AG08395 (cell line): ENCODE results near the gene TK1.
"Not testable (repeated sequence)": the region's sequence is repeated elsewhere in the genome, so short reads cannot be mapped to it uniquely, and the experiment has no call there.

Source experiments
- DNase-seq: peaks from one replicate; pipeline ENCODE4 v3.0.0; 2012; ENCODE audit warnings: mixed read lengths, low spot score

The TK1 gene

GRCh38 chr17:78186692-78187595 lies at the start of gene TK1, which contains the start of gene AFMID:
TK1 (minus strand) TSS chr17:78187052; CDS start chr17:78186994, 58 bp downstream.
AFMID (plus strand) TSS chr17:78187362; CDS start chr17:78187371, 9 bp downstream.
- DNase-seq: peak; percentile 100

GRCh38 chr17:78235885-78236284 lies 49.0 kb upstream of the TK1 start:
- DNase-seq: no peak

GRCh38 chr17:78235022-78235421 lies 48.2 kb upstream of the TK1 start:
- not testable (repeated sequence) for DNase-seq

GRCh38 chr17:78234261-78234865 lies 47.5 kb upstream of the TK1 start:
- no peak for DNase-seq

GRCh38 chr17:78233678-78234077 lies 46.8 kb upstream of the TK1 start:
- no peak for DNase-seq

GRCh38 chr17:78232859-78233173 lies 46.0 kb upstream of the TK1 start:
- DNase-seq: no peak

- DNase-seq: no peak
Measured at GRCh38 chr17:78231991-78232858, 45.4 kb upstream of the TK1 start.

GRCh38 chr17:78230996-78231935 lies 44.4 kb upstream of the TK1 start, which contains the start of gene TMEM235:
TMEM235 (plus strand) TSS chr17:78231631; CDS start chr17:78232024, 393 bp downstream.
- DNase-seq: no peak

GRCh38 chr17:78230252-78230962 lies 43.6 kb upstream of the TK1 start:
- DNase-seq: no peak

- DNase-seq: no peak
Measured at GRCh38 chr17:78228176-78228575, 41.3 kb upstream of the TK1 start.

GRCh38 chr17:78227455-78227916 lies 40.6 kb upstream of the TK1 start:
- DNase-seq: no peak

- no peak for DNase-seq
Measured at GRCh38 chr17:78226759-78227454, 40.1 kb upstream of the TK1 start.

GRCh38 chr17:78226055-78226758 lies 39.4 kb upstream of the TK1 start:
- DNase-seq: no peak

GRCh38 chr17:78225088-78225865 lies 38.4 kb upstream of the TK1 start:
- no peak for DNase-seq

GRCh38 chr17:78224231-78225087 lies 37.6 kb upstream of the TK1 start:
- no peak for DNase-seq

GRCh38 chr17:78223765-78224164 lies 36.9 kb upstream of the TK1 start:
- DNase-seq: no peak

- no peak for DNase-seq
Measured at GRCh38 chr17:78223061-78223460, 36.2 kb upstream of the TK1 start.
